Neutrophil (primary cell): ENCODE results near the gene TSHZ2.

Experiments used
- H3K27ac ChIP-seq: fragments of 200-600 bp; sonication (generic); 2 replicates; pipeline ENCODE4 v1.5.1; 2016; ENCODE audit warnings: mild to moderate bottlenecking, moderate library complexity
- H3K27me3 ChIP-seq: fragments of 200-600 bp; sonication (generic); 2 replicates; pipeline ENCODE4 v1.6.0; 2016; ENCODE audit warnings: mild to moderate bottlenecking
- H3K36me3 ChIP-seq: fragments of 200-600 bp; sonication (generic); 2 replicates; pipeline ENCODE4 v1.5.1; 2017
- H3K4me1 ChIP-seq, 2 experiments: fragments of 200-600 bp in 1 of 2; sonication (generic) in 1 of 2; 1 replicate in 1 of 2; 2 replicates in 1 of 2; pipeline versions ENCODE4 v1.5.1 to v1.6.1; 2013 to 2016; ENCODE audit warnings: low read depth in 1 of 2, low read length in 1 of 2, mild to moderate bottlenecking in 1 of 2, moderate library complexity in 1 of 2; ENCODE audit not compliant: control insufficient read depth in 1 of 2, insufficient read depth in 1 of 2
- H3K4me3 ChIP-seq, 2 experiments: fragments of 200-600 bp in 1 of 2; sonication (generic) in 1 of 2; 1 replicate in 1 of 2; 2 replicates in 1 of 2; pipeline ENCODE4 v1.5.1; 2013 to 2016; ENCODE audit warnings: low read depth in 1 of 2, low read length in 1 of 2, mild to moderate bottlenecking in 1 of 2, moderate library complexity in 1 of 2
- H3K9me3 ChIP-seq: fragments of 200-600 bp; sonication (generic); 2 replicates; pipeline ENCODE4 v1.5.1; 2016
- CTCF ChIP-seq: fragments of 200-600 bp; sonication (generic); IDR thresholded peaks from 2 replicates; pipeline ENCODE4 v1.5.1; 2016; ENCODE audit warnings: antibody characterized with exemption

The TSHZ2 gene

GRCh38 chr20:53163486-53163885 lies 191.3 kb downstream of the TSHZ2 start:
- TF ChIP-seq CTCF, result no peak
- H3K27ac ChIP-seq, result no peak overlapping the region
- no peaks in the 10 kb centered on the region for H3K9me3 ChIP-seq
- H3K36me3 ChIP-seq, result no peaks in the 10 kb centered on the region
- H3K4me3 ChIP-seq, result no peak overlapping the region
- H3K27me3 ChIP-seq, result peaks cover 24% of the 10 kb centered on the region
- no peaks in the 10 kb centered on the region for H3K4me1 ChIP-seq

GRCh38 chr20:53164072-53164471 lies 191.9 kb downstream of the TSHZ2 start:
- Histone ChIP-seq H3K4me1 (no peaks in the 10 kb centered on the region), H3K9me3 (no peaks in the 10 kb centered on the region), H3K27ac (no peak overlapping the region), H3K27me3 (peaks cover 29% of the 10 kb centered on the region), H3K4me3 (no peak overlapping the region), H3K36me3 (no peaks in the 10 kb centered on the region)
- no peak for TF ChIP-seq CTCF

DNA sequence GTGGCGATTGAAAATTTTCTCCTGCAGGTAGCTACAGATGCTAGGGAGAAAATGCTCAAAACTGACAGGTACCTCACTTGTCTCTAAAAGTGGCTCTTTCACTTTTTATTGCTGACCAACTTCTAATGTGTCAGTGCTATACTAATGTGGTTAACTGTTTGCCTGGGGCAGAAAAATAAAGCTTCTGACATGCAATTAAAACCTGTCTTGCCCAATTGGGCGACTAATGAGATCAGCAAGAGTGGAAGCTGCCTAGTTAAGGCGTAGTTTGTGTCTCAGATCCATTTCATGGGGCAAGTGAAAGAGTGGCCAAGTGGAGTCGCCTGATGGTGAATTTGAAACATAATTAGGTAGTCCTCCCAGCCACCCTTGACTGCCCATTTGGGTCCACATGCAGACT lies 193.3 kb downstream of the TSHZ2 start:
- Histone ChIP-seq H3K4me1 (no peaks in the 10 kb centered on the region), H3K27ac (no peak overlapping the region), H3K4me3 (no peak overlapping the region), H3K27me3 (peaks cover 43% of the 10 kb centered on the region), H3K9me3 (no peaks in the 10 kb centered on the region), H3K36me3 (no peaks in the 10 kb centered on the region)
- no peak for TF ChIP-seq CTCF

DNA sequence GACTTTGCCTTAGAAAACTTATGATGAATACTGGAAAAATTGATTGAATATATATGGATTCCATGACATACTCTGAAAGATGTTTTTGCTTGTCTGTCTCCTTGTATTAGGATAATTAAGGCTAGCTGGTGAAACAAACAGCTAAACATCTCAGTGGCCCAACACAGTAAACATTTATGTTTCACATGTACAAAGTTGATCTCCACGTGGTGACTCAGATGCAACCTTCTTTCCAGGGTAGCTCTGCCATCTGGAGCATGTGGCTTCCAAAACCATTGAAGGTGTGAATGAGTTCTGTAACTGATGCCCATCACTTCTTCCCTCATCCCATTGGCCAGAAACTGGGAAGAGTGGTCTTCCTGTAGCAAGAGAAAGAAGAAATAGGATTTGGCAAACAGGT lies 196.3 kb downstream of the TSHZ2 start:
- Histone ChIP-seq H3K27me3 (peaks cover 58% of the 10 kb centered on the region), H3K4me1 (no peaks in the 10 kb centered on the region), H3K36me3 (no peaks in the 10 kb centered on the region), H3K27ac (no peak overlapping the region), H3K9me3 (no peaks in the 10 kb centered on the region), H3K4me3 (no peak overlapping the region)
- TF ChIP-seq CTCF, result no peak

DNA sequence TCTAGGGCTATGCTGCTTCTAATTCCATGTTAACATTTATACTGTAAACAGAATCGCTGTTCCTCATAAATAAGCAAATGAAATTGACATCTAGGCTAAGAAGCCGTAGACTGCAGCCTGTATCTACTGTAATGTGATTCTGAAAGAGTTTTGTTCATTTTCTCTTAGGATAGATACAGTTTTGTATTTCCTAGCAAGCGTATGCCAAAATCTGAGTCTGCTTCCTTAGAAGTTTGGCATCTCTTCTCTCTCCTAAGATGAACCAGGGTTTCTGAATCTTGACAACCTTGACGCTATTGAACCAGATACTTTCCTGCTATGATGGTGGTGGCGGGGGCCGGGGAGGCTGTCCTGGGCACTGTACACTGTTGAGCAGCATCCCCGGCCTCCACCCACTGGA lies 198.0 kb downstream of the TSHZ2 start:
- no peak for TF ChIP-seq CTCF
- Histone ChIP-seq H3K27ac (no peak overlapping the region), H3K9me3 (no peaks in the 10 kb centered on the region), H3K27me3 (peaks cover 66% of the 10 kb centered on the region), H3K4me1 (no peaks in the 10 kb centered on the region), H3K36me3 (no peaks in the 10 kb centered on the region), H3K4me3 (no peak overlapping the region)

DNA sequence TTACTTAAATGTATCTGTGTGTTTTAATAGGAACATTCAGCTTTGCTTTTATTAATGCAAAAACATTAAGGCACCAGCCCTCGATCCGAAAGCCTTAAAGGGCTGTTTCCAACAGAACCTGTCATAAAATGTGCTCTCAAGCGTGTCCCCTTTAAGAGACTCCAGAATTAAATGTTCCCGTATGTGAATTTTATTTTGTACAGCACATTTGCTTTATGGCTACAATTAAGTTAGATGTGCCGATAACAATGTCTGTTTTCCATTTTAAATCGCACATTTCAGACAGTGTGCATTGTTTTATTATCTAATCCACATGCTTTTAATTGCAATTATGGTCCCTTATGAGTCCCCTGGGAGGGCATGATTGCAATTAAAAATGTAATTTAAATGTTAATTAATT lies 198.9 kb downstream of the TSHZ2 start:
- H3K27me3 ChIP-seq, result peaks cover 62% of the 10 kb centered on the region
- no peaks in the 10 kb centered on the region for H3K36me3 ChIP-seq
- no peak for TF ChIP-seq CTCF
- H3K9me3 ChIP-seq, result no peaks in the 10 kb centered on the region
- H3K4me1 ChIP-seq, result no peaks in the 10 kb centered on the region
- H3K27ac ChIP-seq, result no peak overlapping the region
- no peak overlapping the region for H3K4me3 ChIP-seq
